GDM1 (cell line): ENCODE results near the gene PLA2G4A.
A peak's percentile ranks its signal among the peaks of the same experiment; 100 is the strongest.
"Not testable (repeated sequence)": the region's sequence is repeated elsewhere in the genome, so short reads cannot be mapped to it uniquely, and the experiment has no call there.

Experiments
- DNase-seq: peaks from one replicate; lab custom pipeline; 2025; lab: John Stamatoyannopoulos, UW

PLA2G4A gene

DNA sequence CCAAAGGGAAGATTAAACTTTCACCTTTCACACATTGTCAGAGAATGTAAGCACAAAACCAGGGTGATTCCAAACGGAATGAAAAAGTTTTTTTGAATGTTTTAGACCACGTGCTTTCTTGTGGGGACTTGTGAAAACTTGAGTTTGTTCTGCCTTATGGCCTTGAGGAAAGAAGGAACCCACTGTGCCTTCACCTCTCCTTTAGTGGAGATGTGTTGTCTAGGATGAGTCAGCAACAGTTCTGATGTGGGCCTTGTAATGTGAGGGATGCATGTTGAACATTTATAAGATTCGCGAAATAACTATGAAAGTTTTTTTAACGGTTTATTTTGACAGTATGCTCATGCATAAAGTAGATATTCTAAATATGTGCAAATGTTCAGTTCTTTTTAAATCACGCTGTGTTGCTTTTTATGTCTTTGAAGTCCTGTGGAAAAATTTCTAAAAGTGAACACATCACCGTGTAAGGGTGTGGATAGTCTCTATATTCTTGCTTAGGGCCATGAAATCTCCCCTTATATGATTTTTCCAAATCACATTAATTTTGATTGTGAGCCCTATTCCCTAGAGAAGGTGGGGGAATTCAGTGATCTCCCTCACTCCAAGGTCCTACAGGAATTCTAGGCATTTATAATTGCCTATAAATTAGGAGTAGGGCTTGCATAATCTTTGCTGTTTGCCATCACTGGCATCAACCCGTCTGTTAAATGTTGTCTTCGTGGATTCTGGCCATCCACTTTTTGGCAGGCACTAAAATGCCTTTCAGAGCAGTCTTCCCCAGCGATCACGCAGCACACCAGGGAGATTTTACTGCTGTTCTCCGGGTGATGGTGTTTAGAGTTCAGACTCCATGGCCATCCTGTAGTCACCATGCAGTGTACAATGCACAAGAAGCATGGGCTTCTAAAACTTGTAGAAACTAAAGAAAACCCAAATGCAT is 47.4 kb downstream of the PLA2G4A start:
- peak; percentile 1 for DNase-seq

DNA sequence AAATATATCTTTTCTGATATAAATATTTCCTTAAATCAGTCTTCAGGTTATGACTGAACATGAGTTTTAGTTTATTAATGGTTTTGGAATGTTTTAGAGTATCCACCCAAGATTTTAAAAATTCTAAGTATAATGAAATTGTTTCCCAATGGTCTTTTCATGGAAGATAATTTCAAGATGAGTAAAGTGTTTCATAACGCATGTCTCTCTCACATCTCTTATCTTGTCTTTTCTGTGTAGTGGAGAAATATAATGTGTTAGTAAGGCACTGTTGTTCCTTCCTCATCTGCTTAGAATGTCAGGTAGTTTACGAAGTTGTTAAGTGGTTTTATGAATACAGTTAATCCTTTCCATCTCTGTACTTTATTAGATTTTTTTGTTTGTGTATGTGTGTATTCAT is 49.6 kb downstream of the PLA2G4A start:
- no peak for DNase-seq

DNA sequence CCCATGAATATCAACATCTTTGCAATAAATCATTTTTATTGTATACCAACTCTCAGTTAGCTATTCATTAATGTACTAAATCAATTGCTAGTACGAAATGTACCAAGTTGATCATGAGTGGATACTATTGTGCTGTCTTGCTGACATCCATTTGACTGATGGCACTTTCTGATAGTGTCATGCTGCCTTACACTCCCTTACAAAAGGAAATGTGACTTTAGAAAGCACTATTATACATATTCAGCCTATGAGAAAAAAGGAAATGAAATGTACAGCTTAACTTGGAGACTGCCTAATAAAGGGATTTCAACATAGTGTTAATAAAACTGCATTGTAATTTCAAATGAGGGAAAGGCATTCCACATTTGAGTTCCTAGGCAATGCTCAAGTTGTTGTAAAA is 52.2 kb downstream of the PLA2G4A start:
- no peak for DNase-seq

DNA sequence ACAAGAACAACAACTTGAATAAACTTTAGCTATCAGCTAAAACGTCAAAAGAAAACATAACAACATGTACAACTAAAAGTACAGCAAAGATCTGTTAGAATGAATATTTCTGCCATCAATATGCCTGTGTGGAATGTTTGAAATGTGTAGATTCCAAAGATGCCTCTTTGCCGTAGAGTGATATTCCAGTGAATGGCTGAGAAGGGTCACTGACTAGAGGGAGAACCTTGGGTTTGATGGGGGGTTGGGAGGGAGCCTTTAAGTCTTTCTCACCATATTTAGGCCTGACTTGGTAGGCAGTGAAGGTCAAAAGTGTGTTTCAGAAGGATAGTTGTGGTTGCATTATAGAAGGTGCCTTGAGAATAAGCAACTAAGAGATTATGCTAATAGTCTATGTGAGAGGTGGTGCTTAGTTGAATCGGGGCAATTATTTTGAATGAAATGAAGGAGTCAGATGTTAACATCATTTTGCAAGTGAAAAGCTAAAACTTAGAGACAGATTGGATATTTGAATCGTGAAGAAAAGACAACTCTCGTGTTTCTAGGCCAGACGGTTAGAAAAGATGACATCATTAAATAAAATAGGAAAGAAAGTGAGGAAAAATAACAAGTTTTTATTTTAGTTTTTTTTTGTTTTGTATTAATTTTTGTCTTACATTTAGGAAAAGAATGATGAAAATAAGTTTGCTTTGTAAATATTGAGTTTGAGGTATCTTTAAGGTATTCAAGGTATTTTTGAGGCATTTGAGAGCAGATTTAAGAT is 53.8 kb downstream of the PLA2G4A start:
- DNase-seq: no peak

DNA sequence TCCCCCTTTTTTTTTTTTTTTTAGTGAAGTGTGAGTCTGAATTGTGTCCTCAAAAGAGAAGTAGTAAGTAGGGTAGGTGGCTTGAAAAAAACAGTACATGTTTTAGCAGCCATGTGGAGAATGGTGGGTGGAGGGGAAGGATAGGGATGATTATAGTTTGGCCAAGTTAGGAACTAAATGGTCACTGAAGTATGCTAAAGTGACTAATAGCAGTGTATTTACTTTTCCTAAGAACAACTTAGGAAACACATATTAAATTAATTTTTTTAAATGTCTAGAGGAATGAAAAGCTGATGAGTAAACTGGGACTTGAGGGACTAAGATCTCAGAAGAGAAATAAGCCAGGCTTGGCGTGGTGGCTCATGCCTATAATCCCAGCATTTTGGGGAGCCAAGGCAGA is 55.5 kb downstream of the PLA2G4A start:
- no peak for DNase-seq

DNA sequence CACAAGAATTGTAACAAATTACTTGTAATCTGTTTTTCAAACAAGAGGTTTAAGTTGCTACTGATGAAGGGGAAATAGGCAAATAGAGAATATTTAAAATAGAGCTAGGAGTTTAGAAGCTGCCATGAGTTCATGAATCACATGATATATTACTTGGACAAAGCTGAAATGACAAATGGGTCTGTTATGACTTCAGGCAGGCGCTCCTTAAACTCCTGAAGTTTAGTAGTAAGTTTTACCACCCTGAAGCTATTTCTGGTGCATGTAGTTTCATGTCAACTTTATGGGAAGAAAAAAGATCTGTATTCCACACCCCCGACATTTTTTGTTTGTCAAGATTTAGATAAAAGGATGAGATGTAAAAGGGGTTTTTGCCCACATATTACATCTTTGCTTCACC is 58.5 kb downstream of the PLA2G4A start:
- no peak for DNase-seq

DNA sequence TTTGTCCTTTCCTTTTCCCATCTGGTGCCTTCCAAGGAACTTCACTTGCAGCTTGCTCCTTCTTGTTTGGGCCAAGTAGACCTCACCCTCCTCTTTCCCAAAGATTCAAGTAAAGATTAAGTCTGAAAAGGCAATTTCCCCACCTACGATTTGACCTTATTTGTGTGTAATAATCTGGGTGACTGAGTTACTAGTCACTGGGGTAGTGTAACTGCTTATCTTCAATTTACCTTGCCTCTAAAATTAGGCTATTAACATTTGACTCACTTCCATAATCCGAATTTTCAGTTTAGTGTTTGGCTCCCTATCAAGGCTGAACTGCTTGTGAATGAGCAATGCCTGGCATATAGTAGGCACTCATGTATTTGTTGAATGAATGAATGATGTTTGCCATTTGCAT is 59.6 kb downstream of the PLA2G4A start:
- DNase-seq: no peak

DNA sequence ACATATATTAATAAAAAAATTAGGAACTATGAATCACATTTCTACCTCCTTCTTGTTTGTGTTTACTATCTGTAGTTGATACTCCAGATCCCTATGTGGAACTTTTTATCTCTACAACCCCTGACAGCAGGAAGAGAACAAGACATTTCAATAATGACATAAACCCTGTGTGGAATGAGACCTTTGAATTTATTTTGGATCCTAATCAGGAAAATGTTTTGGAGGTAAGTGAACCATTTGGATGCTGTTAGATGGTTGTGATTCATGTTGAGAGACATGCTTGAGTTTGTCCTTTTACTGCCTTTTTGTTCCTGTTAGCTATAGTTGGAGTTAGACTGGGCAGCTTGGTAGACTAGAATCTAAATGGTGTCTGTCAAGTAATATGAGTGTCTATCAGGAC is 64.2 kb downstream of the PLA2G4A start:
- DNase-seq: no peak

DNA sequence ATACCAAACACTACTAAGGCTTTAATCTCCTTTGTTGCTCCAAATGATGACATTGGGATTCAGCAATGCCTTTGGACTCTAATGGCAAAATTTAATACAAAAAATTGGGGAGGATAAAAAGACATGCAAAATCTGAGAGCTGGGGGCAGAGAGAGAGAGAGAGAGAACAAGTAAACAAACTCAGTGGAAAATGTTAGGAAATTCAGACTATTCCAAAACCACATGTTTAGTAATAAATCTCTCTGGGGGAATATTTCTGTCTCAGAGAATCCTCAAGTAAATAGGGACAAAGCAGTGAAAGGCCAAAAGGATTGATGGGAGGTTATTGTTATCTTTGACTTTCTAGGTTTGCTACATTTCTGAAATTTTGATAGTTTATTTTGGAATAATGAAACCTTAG is 65.7 kb downstream of the PLA2G4A start:
- DNase-seq: no peak

DNA sequence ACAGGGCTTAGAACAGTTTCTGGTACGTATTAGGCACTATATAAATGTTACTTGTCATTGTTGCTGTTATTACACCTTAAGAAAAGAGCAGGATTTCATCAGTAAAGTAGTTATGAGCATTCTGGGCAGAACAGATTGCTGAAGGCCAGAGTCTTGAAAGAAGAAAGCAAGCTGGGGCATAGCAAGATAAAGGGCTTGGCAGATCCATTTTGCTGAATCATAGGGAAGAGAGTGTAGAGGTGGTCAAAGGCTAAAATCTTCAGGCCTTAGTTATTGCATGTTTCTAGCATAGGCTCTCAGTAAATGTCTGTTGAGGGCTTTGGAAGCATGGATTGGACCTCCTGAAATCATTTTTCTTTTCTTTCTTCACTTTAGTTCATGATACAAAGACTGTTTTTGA is 67.5 kb downstream of the PLA2G4A start:
- DNase-seq: no peak

DNA sequence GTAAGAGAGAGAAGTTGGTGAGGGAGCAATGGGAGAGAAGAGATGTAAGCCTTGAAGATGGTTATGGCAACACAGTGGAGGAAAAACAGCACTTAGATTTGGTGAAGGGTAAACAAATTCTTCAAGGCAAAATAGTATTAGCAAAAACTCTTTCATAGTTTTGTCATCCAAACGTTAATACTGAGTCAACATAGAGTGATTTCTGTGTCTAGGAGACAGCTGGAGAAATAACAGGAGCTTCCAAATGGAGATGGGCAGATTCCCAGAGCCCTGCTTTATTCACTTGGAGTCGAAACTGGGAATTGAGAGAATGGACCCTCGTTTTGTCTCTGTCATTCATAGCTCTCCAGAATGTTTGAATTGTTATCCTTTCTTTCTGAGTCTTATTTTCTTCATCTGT is 68.3 kb downstream of the PLA2G4A start:
- no peak for DNase-seq

DNA sequence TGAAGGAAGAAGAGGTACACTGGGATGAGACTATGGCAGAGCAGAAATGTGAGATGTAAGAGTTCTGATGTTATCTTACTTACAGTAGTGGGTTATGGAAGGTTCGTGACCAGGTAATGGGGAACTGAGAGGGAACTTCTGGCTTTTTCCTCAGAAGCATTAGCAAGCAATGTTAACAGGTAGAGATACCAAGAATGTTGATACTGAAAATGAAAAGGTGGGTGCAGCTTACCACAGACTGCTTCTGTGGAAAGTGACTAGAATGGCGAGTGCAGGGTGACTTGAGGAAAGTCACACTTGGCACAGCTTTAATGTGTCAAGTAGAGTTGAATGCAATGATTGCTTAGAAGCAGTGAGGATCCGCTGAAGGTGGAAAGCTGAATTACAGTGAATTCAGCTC is 70.8 kb downstream of the PLA2G4A start:
- DNase-seq: no peak

DNA sequence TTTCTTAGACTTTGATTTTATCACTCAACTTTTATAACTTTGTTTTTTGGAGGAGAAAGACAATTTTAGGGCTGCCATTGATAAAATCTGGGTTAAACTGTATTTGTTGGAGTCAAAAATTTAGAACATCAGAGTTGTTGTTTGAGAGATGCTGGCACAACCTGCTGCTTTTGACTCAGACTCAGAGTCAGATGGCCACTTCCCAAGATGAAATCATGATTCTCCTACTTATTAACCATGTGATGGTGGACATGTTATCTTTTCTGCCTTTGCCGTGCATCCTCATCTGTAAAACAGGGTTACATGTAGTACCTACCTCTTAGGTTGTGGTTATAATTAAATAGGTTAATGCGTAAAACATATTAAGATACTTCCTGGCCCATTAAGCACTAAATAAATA is 71.2 kb downstream of the PLA2G4A start:
- DNase-seq: no peak

DNA sequence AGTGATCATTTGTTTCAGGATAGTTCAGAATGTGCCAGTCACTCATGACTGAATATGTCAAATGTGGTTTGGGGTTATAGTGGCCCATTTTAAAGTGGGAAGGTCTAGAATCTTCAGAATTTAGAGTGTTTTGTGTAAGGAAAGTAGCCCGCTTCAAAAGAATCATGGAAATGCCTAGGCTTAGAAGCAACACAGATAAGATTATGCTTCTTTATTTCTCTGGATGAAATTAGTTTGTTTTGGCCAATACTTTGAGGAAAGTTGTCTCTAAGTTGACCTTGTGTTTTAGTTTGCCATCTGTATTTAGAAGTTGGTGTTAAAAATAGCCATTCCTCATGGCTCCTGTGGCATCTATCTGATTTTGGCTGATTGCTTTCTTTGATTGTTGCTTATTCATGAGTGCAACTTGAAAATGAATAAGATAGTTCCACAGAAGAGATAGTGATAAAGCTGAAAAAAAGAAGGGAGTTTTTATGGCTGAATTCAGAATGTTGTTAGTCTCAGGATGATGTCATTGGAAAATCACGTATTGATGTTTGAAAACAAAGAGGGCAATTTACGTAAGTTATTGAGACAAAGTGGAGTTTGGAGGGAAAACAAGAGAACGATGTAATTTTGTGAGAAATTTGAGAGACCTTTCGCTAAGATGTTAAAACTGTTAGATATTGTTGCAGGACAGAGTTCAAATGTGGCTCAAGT is 71.9 kb downstream of the PLA2G4A start:
- no peak for DNase-seq

DNA sequence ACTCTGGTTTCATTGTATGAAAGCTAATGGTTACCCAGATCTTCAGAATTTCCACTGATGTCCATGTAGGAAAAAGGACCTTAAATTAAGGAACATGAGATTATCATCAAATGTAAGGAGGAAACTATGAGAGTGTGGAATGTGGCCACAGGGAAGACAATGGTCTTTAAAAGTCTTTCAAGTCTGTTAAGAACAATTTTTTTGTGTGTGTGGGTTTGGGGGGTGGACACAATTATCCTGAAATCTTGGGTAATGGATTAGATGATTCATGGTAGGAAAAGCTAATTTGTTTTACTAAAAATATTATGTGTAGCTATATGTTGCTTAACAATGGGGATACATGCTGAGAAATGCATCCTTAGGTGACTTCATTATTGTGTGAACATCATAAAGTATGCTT is 72.9 kb downstream of the PLA2G4A start:
- no peak for DNase-seq

DNA sequence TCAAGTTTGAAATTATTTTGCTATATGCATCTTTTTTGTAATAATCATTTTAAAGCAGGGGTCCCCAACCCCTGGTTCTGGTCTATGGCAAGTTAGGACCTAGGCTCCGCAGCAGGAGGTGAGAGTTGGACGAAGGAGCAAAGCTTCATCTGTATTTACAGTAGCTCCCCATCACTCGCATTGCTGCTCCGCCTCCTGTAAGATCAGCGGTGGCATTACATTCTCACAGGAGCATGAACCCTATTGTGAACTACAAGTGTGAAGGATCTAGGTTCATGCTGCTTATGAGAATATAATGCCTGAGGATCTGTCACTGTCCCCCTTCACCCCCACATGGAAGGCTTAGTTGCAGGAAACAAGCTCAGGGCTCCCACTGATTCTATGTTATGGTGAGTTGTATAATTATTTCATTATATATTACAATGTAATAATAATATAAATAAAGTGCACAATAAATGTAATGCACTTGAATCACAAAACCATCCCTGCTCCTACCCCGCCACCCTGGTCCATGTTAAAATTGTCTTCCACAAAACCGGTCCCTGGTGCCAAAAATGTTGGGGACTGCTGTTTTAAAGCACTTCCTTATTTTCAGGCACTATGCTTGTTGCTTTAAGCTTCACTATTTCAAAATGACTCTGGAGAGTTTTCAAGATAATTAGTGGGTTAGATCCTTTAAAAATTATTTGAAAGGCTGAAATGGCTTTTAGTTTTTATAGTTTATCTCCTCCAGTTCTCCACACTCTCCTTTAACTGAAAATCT is 74.8 kb downstream of the PLA2G4A start:
- DNase-seq: no peak

DNA sequence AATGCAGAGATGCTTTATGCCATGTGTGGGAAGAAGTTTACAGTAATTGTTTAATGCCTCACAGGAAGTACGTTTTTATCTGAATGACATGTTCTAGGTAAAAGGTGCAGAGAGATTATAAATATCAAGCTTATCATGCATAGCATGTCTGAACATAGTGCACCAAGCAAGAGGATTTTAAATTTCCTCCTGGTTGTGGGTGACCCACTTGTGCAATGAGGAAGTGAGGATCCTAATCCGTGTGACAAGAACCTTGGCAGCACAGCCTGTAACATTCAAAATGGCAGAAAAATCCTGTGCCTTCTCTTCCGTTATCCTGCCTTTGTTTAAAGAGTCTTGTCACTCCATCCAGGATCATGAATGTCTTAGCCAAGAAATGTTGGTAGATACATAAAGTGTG is 75.6 kb downstream of the PLA2G4A start:
- no peak for DNase-seq

DNA sequence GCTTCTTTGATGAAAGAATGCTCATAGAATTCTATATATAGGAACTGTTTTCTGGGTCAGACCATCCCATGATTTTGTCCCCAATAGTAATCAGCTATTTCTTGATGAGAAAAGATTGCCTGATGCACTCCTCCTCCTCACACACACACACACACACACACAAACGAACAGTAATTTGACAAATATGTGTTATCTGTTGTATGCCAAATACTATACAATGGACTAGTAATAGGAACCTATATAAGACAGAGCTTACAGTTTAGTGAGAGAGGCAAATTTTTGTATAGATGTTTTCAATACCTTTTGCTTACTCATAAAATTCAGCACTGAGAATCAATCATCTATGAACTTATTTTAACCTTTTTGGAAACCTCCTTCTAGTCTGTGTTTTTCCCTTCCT is 76.8 kb downstream of the PLA2G4A start:
- DNase-seq: no peak

DNA sequence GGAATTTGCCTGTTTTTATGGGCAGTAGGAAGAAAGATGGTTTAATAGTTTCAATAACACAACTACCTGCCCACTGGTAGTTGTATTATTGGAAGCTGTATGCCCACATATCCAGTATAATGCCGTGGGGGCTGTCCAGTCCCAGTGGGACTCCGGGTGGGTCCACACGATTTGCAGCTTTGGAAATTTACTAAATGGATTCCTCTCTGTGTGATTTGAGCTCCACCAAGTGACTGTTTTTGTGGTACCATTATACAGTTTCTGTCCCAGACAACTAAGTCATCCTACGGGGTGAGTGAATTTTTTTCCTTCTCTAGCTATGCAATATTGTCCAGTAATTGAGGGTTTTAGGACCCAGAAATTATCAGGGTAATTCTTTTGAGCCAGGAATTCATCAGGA is 86.8 kb downstream of the PLA2G4A start:
- DNase-seq: no peak

DNA sequence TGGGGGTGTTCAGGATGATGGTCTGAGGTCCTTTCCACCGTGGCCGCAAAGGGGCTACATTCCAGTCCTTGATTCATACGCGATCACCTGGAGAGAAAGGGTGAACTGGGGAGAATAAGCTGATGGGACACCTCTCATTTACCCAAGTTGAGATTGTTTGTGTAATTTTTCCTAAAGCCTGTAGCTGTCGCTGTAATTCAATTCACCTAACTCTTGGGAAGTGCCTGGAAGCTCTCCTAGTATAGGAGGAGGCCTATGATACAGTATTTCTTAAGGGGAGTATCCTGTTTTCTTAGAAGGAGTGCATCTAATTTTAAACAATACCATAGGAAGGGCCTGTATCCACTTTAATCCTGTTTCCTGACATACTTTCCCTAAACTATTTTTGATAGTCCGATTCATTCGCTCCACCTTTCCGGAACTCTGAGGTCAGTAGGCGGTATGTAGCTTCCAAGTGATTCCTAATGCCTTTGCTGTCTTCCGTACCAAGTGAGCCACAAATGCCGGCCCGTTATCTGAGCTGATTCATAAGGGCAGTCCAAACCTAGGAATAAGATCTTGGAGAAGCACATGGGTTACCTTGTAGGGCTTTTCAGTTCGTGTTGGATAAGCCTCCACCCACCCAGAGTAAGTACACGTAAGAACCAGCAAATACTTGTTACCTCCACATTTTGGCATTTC is 88.5 kb downstream of the PLA2G4A start:
- DNase-seq: not testable (repeated sequence)

DNA sequence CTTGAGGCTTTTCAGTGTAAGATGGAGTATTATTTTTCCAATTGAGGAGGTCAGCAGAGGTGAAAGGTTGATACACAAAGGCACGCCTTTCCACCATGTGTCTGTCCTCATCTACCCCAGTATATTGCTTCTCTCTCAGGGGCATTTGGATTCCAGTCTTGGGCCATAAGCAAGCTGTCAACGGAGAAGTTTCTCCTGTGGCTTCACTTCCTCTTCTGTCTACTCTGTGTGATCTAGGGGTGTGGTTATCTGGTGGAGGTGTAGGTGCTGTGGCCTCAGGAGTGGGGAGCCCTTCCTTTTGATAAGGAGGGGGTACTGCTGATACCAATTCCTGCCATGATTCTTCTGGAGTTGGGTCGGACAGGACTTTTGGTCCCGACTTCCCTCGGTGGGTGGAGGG is 92.6 kb downstream of the PLA2G4A start:
- DNase-seq: not testable (repeated sequence)
